HUES48 (cell line): ENCODE data around the gene KCNH5.
"Not testable (repeated sequence)": the region's sequence is repeated elsewhere in the genome, so short reads cannot be mapped to it uniquely, and the experiment has no call there.

Experiments used
- H3K27ac ChIP-seq: one replicate; pipeline ENCODE4 v1.7.0; 2013; ENCODE audit warnings: low read depth, low read length, inconsistent platforms
- H3K27me3 ChIP-seq: 2 replicates; pipeline ENCODE4 v1.6.1; 2013; ENCODE audit warnings: mild to moderate bottlenecking, low read length; ENCODE audit not compliant: control insufficient read depth, insufficient read depth
- H3K36me3 ChIP-seq: 2 replicates; pipeline ENCODE4 v1.6.1; 2013; ENCODE audit warnings: low read length; ENCODE audit not compliant: control insufficient read depth, insufficient read depth
- H3K4me1 ChIP-seq: 2 replicates; pipeline ENCODE4 v1.6.1; 2013; ENCODE audit warnings: mild to moderate bottlenecking, low read length; ENCODE audit not compliant: control insufficient read depth, insufficient read depth
- H3K4me3 ChIP-seq: 2 replicates; pipeline ENCODE4 v1.5.1; 2013; ENCODE audit warnings: mild to moderate bottlenecking, low read depth, low read length
- H3K9ac ChIP-seq: 2 replicates; pipeline ENCODE4 v1.6.1; 2013; ENCODE audit warnings: mild to moderate bottlenecking, low read depth, low read length, moderate library complexity
- H3K9me3 ChIP-seq: 2 replicates; pipeline ENCODE4 v1.6.1; 2013; ENCODE audit warnings: low read length; ENCODE audit not compliant: control insufficient read depth, insufficient read depth

Gene KCNH5

GRCh38 chr14:62807636-62808035, 237.6 kb downstream of the KCNH5 start:
- no peak overlapping the region for H3K9ac ChIP-seq
- no peaks in the 10 kb centered on the region for H3K27me3 ChIP-seq
- H3K4me1 ChIP-seq: no peaks in the 10 kb centered on the region
- H3K36me3 ChIP-seq: no peaks in the 10 kb centered on the region
- H3K9me3 ChIP-seq: peaks cover 15% of the 10 kb centered on the region
- H3K4me3 ChIP-seq: no peak overlapping the region
- no peak overlapping the region for H3K27ac ChIP-seq

DNA sequence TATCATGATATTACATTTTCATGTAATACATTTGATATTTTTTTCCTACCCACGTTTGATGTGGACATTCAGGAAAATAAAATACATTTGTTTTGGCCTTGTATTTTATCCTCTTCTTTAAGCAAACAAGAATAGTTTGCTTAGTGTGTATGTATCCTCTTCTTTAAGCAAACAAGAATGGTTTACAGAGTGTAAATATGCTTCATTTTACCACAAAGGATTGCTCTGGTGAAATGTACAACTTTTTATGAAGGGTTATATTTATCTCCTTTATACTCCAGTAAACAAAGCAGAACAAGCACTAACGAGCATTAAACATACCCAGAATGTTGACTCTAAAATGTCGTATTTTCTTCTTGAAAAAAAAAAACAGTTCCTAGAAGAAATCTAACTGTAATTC, 244.7 kb downstream of the KCNH5 start:
- Histone ChIP-seq H3K9me3 (no peaks in the 10 kb centered on the region), H3K4me1 (peaks cover 10% of the 10 kb centered on the region; the same call in 1 of the 2 replicates), H3K4me3 (no peak overlapping the region), H3K36me3 (no peaks in the 10 kb centered on the region), H3K27ac (no peak overlapping the region), H3K27me3 (no peaks in the 10 kb centered on the region), H3K9ac (no peak overlapping the region)

DNA sequence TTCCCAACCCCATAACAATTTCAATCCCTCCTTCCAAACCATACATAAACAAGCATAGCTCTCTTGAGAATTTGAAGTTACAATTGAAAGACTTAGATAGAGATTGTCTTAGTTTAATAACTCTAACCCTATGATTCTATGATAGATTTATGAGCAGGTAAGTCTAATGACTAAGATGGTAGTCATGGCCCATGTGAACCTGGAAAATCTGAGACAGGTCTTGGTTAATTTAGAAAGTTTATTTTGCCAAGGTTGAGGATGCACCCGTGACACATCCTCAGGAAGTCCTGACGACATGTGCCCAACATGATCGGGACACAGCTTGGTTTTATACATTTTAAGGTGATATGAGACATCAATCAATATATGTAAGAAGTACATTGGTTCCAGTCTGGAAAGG, 248.8 kb downstream of the KCNH5 start:
- no peaks in the 10 kb centered on the region for H3K27me3 ChIP-seq
- no peaks in the 10 kb centered on the region for H3K36me3 ChIP-seq
- H3K4me1 ChIP-seq: peaks cover 11% of the 10 kb centered on the region; the same call in 1 of the 2 replicates
- no peak overlapping the region for H3K9ac ChIP-seq
- no peak overlapping the region for H3K27ac ChIP-seq
- no peaks in the 10 kb centered on the region for H3K9me3 ChIP-seq
- H3K4me3 ChIP-seq: no peak overlapping the region

GRCh38 chr14:62792578-62792977, 252.7 kb downstream of the KCNH5 start:
- Histone ChIP-seq H3K9ac (no peak overlapping the region), H3K4me1 (peaks cover 11% of the 10 kb centered on the region; the same call in 1 of the 2 replicates), H3K27me3 (no peaks in the 10 kb centered on the region), H3K4me3 (no peak overlapping the region), H3K9me3 (peaks cover 22% of the 10 kb centered on the region), H3K27ac (no peak overlapping the region), H3K36me3 (no peaks in the 10 kb centered on the region)

DNA sequence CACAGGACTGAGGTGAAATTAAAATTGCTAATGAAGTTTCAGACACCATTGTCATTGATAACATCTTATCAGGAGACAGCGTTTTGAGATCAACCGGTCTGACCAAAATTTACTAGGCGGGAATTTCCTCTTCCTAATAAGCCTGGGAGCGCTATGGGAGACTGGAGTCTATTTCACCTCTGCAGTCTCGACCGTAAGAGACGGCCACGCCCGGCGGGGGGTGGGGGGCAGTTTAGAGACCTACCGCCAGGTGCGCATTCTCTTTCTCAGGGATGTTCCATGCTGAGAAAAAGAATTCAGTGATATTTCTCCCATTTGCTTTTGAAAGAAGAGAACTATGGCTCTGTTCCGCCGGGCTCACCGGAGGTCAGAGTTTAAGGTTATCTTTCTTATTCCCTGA, 263.9 kb downstream of the KCNH5 start:
- not testable (repeated sequence) for H3K4me3 ChIP-seq, H3K36me3 ChIP-seq, H3K27me3 ChIP-seq, H3K9ac ChIP-seq, H3K9me3 ChIP-seq
- peak overlapping the region; percentile 74 for H3K27ac ChIP-seq
- peaks cover 21% of the 10 kb centered on the region for H3K4me1 ChIP-seq

DNA sequence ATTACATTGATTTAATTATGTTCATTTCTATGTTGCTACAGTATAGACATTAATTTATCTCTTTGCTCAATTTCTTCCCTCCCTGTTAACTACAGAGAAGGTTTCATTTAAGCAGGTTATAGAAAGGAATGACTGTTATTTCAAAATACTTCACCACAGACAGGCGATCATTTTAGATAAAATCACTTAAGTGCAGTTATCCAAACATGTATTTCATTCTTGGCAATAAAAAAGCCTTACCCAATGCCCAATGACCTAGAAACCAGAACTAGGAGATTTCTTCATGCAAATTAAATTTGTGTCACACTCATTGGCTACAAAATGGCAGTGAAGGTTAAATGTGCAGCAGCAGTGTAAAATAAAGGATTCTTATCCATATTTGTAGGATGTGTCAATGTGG, 266.4 kb downstream of the KCNH5 start:
- H3K9ac ChIP-seq: no peak overlapping the region
- H3K27me3 ChIP-seq: peaks cover 3% of the 10 kb centered on the region
- peaks cover 19% of the 10 kb centered on the region for H3K4me1 ChIP-seq
- H3K27ac ChIP-seq: no peak overlapping the region
- no peaks in the 10 kb centered on the region for H3K9me3 ChIP-seq
- H3K36me3 ChIP-seq: no peaks in the 10 kb centered on the region
- no peak overlapping the region for H3K4me3 ChIP-seq

DNA sequence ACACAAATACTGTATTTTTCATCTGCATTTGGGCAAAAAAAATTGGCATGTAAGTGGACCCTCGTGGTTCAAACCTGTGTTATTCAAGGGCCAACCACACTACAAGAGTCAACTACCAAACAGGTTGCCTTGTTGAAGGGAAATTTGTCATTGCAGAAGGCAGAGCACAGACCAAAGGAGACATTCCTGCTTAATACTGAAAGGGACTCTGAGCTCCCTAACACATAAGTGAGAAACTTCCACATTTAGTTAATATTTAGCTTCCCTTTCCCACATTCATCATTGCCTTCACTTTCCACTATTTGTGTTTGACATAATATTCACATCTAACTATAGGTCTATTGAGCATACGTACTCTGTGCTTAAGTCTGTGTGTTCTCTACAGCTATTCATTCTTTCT, 266.9 kb downstream of the KCNH5 start:
- H3K9me3 ChIP-seq: no peaks in the 10 kb centered on the region
- H3K27ac ChIP-seq: no peak overlapping the region
- peaks cover 19% of the 10 kb centered on the region for H3K4me1 ChIP-seq
- H3K4me3 ChIP-seq: no peak overlapping the region
- no peaks in the 10 kb centered on the region for H3K36me3 ChIP-seq
- H3K27me3 ChIP-seq: peaks cover 3% of the 10 kb centered on the region
- no peak overlapping the region for H3K9ac ChIP-seq

GRCh38 chr14:62777510-62777909, 267.7 kb downstream of the KCNH5 start:
- Histone ChIP-seq H3K27ac (no peak overlapping the region), H3K27me3 (peaks cover 3% of the 10 kb centered on the region)

DNA sequence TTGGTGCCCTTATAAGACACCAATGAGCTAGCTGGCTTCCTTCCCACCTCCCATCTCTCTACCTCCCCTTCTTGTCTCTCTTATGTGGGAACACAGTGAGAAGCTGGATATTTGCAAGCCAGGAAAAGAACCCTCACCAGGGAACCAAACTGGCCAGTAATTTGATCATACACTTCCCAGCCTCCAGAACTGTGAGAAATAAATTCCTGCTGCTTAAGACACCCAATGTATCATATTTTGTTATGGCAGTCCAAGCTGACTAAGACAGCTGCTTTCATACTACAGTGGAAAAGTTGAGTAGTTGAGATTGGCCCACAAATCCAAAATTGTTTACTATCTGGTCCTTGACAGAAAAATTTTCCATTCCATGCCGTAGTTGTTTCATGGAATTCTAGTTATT, 269.0 kb downstream of the KCNH5 start:
- H3K36me3 ChIP-seq: no peaks in the 10 kb centered on the region
- H3K9me3 ChIP-seq: no peaks in the 10 kb centered on the region
- H3K4me3 ChIP-seq: no peak overlapping the region
- no peak overlapping the region for H3K9ac ChIP-seq
- H3K27me3 ChIP-seq: peaks cover 3% of the 10 kb centered on the region; the same call in 1 of the 2 replicates
- no peak overlapping the region for H3K27ac ChIP-seq
- peaks cover 19% of the 10 kb centered on the region for H3K4me1 ChIP-seq

More at GRCh38 chr14:62777510-62777909, 267.7 kb downstream of the KCNH5 start:
- H3K4me3 ChIP-seq: no peak overlapping the region
- H3K36me3 ChIP-seq: no peaks in the 10 kb centered on the region
- H3K4me1 ChIP-seq: peaks cover 19% of the 10 kb centered on the region
- no peaks in the 10 kb centered on the region for H3K9me3 ChIP-seq
- no peak overlapping the region for H3K9ac ChIP-seq

DNA sequence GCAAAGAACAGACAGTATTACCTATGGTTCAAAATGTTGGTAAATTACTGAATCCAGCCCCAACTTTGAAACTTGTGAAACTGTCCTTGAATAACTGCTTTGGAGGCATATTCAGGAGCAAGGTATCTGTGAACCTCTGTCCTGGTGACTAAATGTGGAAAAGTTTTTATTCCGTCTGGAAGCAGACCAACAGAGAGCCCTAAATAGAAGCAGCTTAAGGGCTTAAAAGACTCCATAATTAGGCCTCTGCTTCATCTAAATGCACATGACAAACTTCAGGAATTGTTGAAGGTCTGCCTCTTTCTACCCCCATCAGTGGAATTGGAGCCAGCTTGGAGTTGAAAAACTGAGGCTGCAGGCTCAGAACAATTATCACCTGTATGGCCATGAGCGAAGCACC, 276.5 kb downstream of the KCNH5 start:
- H3K4me1 ChIP-seq: peaks cover 9% of the 10 kb centered on the region; the same call in 1 of the 2 replicates
- no peaks in the 10 kb centered on the region for H3K27me3 ChIP-seq
- H3K4me3 ChIP-seq: no peak overlapping the region
- no peaks in the 10 kb centered on the region for H3K9me3 ChIP-seq
- no peaks in the 10 kb centered on the region for H3K36me3 ChIP-seq
- H3K9ac ChIP-seq: no peak overlapping the region
- no peak overlapping the region for H3K27ac ChIP-seq

- no peaks in the 10 kb centered on the region for H3K36me3 ChIP-seq
- peaks cover 20% of the 10 kb centered on the region for H3K4me1 ChIP-seq
- no peak overlapping the region for H3K4me3 ChIP-seq
Measured at GRCh38 chr14:62763951-62764350, 281.3 kb downstream of the KCNH5 start.

GRCh38 chr14:62759796-62760195, 285.5 kb downstream of the KCNH5 start:
- Histone ChIP-seq H3K4me3 (no peak overlapping the region), H3K4me1 (peaks cover 13% of the 10 kb centered on the region), H3K9me3 (no peaks in the 10 kb centered on the region), H3K27ac (no peak overlapping the region), H3K27me3 (no peaks in the 10 kb centered on the region), H3K36me3 (no peaks in the 10 kb centered on the region), H3K9ac (no peak overlapping the region)

More at GRCh38 chr14:62763951-62764350, 281.3 kb downstream of the KCNH5 start:
- no peaks in the 10 kb centered on the region for H3K9me3 ChIP-seq
- no peaks in the 10 kb centered on the region for H3K27me3 ChIP-seq
- H3K9ac ChIP-seq: no peak overlapping the region
- no peak overlapping the region for H3K27ac ChIP-seq
